Measurements from ENCODE around the gene TMEM170B. TPM values are rescaled to one million over a fixed set of nuclear protein-coding genes. Genes with fewer than 3 reads are reported as not detected.

The TMEM170B gene
- polyA plus RNA-seq, 2 of the 4 experiments (the other 2 are of a cell fraction): 2.5 to 3.2 TPM

- ChIA-PET POLR2A (interaction anchor here (0.6 kb wide), 1 partner anchor 1190 kb away, joined by 3 read pairs; no protein-coding TSS in a partner anchor), CTCF (interaction anchor here (1.2 to 1.5 kb wide), 2 partner anchors 19 to 29 kb away, joined by 3 to 4 read pairs; no protein-coding TSS in a partner anchor)
- ATAC-seq (no peak), DNase-seq (ENCODE audit: low read depth in 1 of 2, low spot score in 1 of 2) (no peak), FAIRE-seq (no peak)
- Histone ChIP-seq H3K4me1 (peaks cover 42% of the 10 kb centered on the region), H3K4me3 (no peak overlapping the region), H3K27ac (peak overlapping the region in 1 of 2 experiments; percentile 1; a peak in 1 of 6 replicates), H3K9me3 (no peaks in the 10 kb centered on the region), H3K4me2 (no peak overlapping the region)
- TF ChIP-seq, protein P1, sequence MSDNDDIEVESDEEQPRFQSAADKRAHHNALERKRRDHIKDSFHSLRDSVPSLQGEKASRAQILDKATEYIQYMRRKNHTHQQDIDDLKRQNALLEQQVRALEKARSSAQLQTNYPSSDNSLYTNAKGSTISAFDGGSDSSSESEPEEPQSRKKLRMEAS (IDR thresholded peaks at IDR 0.05): no peak
- TF ChIP-seq KDM5A (IDR thresholded peaks at IDR 0.05) (no peak), EP300 (IDR thresholded peaks at IDR 0.05) (no peak), HMGXB4 (CRISPR knock-in tag; IDR thresholded peaks at IDR 0.05; ENCODE audit: borderline replicate concordance) (no peak), RARB (CRISPR knock-in tag; IDR thresholded peaks at IDR 0.05) (no peak), HOXB13 (CRISPR knock-in tag; IDR thresholded peaks at IDR 0.05; ENCODE audit: low read depth) (no peak), BCL3 (IDR thresholded peaks at IDR 0.05) (no peak), RCOR1 (IDR thresholded peaks at IDR 0.05; ENCODE audit: low read depth, low read length) (no peak), REST (IDR thresholded peaks at IDR 0.05) (no peak), EHMT2 (IDR thresholded peaks at IDR 0.05; ENCODE audit: low read depth) (no peak), CBX2 (IDR thresholded peaks at IDR 0.05; ENCODE audit: borderline replicate concordance, low read depth) (no peak), HEYL (CRISPR knock-in tag; IDR thresholded peaks at IDR 0.05) (no peak), HOXB5 (CRISPR knock-in tag; IDR thresholded peaks at IDR 0.05) (no peak), E2F6 (IDR thresholded peaks at IDR 0.05; ENCODE audit: borderline replicate concordance, low read depth) (no peak), CHD4 (IDR thresholded peaks at IDR 0.05; ENCODE audit: borderline replicate concordance) (no peak), TP53 (CRISPR knock-in tag; IDR thresholded peaks at IDR 0.05) (no peak)
- TF ChIP-seq, protein P2, sequence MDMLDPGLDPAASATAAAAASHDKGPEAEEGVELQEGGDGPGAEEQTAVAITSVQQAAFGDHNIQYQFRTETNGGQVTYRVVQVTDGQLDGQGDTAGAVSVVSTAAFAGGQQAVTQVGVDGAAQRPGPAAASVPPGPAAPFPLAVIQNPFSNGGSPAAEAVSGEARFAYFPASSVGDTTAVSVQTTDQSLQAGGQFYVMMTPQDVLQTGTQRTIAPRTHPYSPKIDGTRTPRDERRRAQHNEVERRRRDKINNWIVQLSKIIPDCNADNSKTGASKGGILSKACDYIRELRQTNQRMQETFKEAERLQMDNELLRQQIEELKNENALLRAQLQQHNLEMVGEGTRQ (IDR thresholded peaks at IDR 0.05): no peak
- TF ChIP-seq, protein P3, sequence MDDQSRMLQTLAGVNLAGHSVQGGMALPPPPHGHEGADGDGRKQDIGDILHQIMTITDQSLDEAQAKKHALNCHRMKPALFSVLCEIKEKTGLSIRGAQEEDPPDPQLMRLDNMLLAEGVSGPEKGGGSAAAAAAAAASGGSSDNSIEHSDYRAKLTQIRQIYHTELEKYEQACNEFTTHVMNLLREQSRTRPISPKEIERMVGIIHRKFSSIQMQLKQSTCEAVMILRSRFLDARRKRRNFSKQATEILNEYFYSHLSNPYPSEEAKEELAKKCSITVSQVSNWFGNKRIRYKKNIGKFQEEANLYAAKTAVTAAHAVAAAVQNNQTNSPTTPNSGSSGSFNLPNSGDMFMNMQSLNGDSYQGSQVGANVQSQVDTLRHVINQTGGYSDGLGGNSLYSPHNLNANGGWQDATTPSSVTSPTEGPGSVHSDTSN (IDR thresholded peaks at IDR 0.05): no peak
- WGBS (ENCODE audit: missing lambda C conversion rate): 92% methylated on average over 3 of the region's 3 CpGs
Measured at GRCh38 chr6:11604215-11604614, 66.7 kb downstream of the TMEM170B start.

All from A549 (cell line).